NCI-H748 treated with DMSO at 0.1 percent for 48 hours (cell line): Measurements from ENCODE around the gene RHOT2.

Experiments used
- DNase-seq: peaks from one replicate; lab custom pipeline; 2025; lab: John Stamatoyannopoulos, UW

RHOT2 gene

DNA sequence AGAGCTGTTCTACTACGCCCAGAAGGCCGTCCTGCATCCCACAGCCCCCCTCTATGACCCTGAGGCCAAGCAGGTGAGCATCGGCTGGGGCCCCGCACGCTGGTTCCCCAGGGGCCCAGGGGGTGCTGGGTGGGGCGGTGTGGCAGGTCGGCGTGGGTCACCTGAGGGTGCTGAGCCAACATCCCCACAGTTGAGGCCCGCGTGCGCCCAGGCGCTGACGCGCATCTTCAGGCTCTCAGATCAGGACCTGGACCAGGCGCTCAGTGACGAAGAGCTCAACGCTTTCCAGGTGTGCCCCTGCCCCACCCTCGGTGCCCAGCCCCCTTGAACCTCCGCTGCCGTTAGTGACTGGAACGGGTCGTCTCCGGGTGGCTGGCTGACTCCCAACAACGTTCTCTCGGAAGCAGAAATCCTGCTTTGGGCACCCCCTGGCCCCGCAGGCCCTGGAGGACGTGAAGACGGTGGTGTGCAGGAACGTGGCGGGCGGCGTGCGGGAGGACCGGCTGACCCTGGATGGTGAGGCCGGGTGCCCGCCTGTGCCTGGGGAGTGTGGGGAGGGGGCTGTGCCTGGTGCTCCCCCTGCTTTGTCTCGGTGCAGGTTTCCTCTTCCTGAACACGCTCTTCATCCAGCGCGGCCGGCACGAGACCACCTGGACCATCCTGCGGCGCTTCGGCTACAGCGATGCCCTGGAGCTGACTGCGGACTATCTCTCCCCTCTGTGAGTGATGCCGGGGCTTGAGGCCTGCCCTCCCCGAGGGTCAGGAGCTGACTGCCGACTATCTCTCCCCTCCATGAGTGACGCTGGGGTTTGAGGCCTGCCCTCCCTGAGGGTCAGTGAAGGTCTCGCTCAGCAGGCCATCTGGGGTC, 2.8 kb downstream of the RHOT2 start:
- DNase-seq, result no peak

- DNase-seq, result no peak
Measured at GRCh38 chr16:671353-672131, 3.6 kb downstream of the RHOT2 start.

GRCh38 chr16:672371-672770, 4.4 kb downstream of the RHOT2 start:
- DNase-seq, result no peak

DNA sequence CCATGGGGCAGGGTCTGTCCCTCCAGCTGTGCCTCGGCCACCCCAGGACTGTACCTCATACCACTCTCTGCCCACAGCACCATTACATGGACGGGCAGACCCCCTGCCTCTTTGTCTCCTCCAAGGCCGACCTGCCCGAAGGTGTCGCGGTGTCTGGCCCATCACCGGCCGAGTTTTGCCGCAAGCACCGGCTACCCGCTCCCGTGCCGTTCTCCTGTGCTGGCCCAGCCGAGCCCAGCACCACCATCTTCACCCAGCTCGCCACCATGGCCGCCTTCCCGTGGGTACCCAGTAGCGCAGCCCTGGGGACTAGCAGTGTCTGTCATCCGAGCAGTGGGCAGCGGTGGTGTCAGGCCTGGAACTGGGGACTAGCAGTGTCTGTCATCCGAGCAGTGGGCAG, 4.9 kb downstream of the RHOT2 start:
- DNase-seq, result no peak

DNA sequence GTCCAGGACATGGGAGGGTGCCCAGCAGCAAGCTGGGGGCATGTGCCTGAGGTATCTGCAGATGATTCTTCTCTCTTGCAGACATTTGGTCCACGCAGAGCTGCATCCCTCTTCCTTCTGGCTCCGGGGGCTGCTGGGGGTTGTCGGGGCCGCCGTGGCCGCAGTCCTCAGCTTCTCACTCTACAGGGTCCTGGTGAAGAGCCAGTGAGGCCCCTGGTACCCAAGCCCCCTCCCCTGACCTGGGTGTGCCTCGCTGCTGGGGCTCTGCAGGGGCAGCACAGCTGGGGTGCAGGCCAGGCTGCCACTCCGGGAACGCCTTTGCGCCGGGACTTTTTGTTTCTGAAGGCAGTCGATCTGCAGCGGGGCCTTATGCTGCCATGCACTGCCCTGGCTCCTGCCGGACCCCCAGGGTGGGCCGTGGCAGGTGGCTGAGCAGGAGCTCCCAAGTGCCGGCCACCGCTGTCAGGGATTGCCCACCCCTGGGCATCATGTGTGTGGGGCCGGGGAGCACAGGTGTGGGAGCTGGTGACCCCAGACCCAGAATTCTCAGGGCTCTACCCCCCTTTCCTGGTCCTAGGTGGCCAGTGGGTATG, 5.6 kb downstream of the RHOT2 start:
- DNase-seq, result no peak

DNA sequence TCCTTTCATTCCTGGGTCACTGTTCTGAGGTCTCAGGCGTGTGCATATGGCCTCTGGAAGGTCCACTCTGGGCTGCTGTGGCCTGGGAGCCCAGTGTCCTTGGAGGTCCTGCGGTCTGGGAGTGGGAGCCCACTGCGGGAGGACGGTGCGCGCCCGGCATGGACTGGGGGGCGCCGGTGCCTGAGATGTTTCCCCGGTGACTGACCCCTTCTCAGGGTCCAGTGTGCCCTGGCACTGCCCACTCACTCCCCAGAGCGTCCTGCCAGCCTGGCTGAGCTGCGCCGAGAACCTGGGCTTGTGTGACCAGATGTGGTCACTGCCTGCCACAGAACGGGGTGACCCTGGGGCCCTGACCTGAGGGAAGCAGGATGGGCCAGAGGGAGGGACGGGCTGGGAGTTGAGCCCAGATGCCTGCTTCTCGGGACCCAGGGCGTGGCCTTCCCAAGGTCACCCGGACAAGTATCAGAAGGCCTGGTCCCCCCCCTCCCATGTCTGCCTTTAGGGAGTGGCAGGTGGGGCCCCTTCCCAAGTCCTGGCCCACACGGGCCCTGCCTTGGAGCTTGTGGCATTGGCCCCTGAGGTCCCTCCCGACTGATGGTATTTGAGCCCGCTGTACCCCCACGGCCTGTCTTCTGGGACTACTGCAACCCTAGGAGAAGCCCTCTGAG, 6.4 kb downstream of the RHOT2 start:
- DNase-seq, result no peak

DNA sequence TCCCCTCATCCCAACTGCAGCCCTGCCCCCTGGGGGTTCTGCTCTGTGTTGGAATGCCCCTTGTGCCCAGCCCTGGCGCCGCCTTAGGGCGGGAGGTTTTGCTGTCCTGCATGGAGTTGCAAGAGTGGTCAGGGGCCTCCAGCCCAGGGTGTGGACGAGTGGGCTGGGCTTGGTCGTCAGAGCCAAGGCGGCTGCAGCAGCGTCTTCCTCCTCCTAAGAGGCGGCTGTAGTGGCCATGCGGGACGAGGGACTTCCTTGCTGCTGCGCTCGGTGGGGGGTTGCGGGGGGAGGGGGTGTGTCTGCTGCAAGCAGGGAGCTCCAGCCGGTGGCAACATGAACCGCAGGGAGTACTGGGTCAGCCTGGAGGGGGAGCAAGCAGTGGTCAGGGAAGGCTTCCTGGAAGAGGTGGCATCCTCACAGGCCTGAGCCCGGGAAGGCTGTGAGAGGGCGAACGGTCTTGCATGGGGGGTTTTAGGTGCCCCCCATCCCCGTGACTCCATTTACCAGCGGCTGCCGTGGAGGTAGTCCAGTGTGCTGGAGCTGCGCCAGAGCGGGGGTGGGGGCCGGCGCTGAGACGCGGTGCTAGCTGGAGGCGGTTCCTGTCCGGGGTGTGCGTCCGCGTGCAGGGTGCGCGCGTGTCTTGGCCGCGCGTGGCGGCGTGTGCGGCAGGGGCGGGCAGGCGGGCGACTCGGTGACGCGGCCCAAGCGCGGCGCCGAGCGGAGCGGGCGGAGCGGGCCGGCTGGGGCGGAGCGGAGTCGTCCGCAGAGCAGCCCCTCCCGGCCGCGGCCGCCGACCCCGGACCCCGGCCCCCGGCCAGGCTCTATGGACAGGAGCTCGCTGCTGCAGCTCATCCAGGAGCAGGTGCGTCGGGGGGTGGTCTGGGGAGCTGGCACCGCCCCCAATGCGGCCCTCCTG, 7.3 kb downstream of the RHOT2 start, which contains the start of gene RHBDL1:
Gene RHBDL1 (plus strand): TSS at position 704 of the 916 bp plus-strand sequence. CDS start 120 bp downstream, at position 824.
- DNase-seq, result no peak

GRCh38 chr16:675884-676564, 8.1 kb downstream of the RHOT2 start:
- no peak for DNase-seq

DNA sequence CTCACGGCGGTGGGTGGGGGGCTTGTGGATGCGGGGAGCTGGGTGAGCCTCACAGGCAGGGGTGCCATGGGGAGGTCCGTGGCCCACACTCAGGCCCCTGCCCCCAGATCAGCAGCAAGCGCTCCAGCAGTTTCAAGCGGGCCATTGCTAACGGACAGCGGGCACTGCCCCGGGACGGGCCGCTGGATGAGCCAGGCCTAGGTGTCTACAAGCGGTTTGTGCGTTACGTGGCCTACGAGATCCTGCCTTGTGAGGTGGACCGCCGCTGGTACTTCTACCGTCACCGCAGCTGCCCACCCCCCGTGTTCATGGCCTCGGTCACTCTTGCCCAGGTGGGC, 8.6 kb downstream of the RHOT2 start:
- no peak for DNase-seq

- peak; percentile 27 for DNase-seq
Measured at GRCh38 chr16:676913-677312, 9.0 kb downstream of the RHOT2 start.

GRCh38 chr16:677316-678190, 9.6 kb downstream of the RHOT2 start:
- no peak for DNase-seq

GRCh38 chr16:678209-678857, 10.4 kb downstream of the RHOT2 start:
- no peak for DNase-seq

GRCh38 chr16:678858-679813, 11.2 kb downstream of the RHOT2 start:
- peak; percentile 47 for DNase-seq

GRCh38 chr16:679814-680624, 12.1 kb downstream of the RHOT2 start, which contains the start of gene STUB1:
STUB1 (plus strand) TSS chr16:680410; CDS start chr16:680526, 116 bp downstream.
- peak; percentile 46 for DNase-seq

GRCh38 chr16:680625-680945, 12.7 kb downstream of the RHOT2 start:
- DNase-seq, result no peak

DNA sequence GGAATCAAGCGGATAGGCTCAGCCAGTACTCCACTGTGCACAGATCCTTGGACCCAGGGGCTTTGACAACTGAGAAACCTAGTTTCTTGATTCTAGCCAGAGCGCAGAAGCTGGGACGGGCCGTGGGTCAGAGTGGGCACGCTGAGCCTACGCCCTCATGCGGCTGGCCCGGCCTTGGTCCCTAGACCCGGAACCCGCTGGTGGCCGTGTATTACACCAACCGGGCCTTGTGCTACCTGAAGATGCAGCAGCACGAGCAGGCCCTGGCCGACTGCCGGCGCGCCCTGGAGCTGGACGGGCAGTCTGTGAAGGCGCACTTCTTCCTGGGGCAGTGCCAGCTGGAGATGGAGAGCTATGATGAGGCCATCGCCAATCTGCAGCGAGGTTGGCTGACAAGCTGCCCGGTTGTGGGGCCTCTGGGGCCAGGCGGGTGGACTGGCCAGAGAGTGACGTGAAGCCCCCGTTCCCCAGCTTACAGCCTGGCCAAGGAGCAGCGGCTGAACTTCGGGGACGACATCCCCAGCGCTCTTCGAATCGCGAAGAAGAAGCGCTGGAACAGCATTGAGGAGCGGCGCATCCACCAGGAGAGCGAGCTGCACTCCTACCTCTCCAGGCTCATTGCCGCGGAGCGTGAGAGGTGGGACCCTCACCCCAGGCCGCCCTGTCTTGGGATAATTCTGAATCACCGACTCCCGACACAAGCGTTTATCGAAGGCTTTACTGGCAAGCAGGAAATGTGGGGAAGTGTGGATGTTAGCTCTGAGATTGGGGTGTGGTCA, 13.2 kb downstream of the RHOT2 start:
- DNase-seq, result no peak
